SK-N-SH treated with all-trans-retinoic acid at 6 μM for 48 hours (cell line): Measurements from ENCODE around the gene CLSTN2.

ENCODE experiments used
- ARNTL ChIP-seq: fragments of 450-650 bp; formaldehyde crosslinking; IDR thresholded peaks from 2 replicates; pipeline ENCODE4 v1.5.0; 2020; ENCODE audit warnings: low read depth, mild to moderate bottlenecking, moderate library complexity, borderline replicate concordance
- CREB5 ChIP-seq: fragments of 250-450 bp; sonication (Bioruptor Pico); IDR thresholded peaks from 2 replicates; pipeline ENCODE4 v1.5.1; 2020; ENCODE audit warnings: low read depth, mild to moderate bottlenecking, moderate library complexity
- CSRNP3 ChIP-seq: fragments of 250-450 bp; sonication (Bioruptor Pico); IDR thresholded peaks from 2 replicates; pipeline ENCODE4 v1.5.1; 2021; ENCODE audit warnings: mild to moderate bottlenecking, moderate library complexity
- ISL1 ChIP-seq: fragments of 250-450 bp; sonication (Bioruptor Pico); IDR thresholded peaks from 2 replicates; pipeline ENCODE4 v2.1.2; 2022; ENCODE audit warnings: mild to moderate bottlenecking, moderate library complexity
- OSR1 ChIP-seq: fragments of 250-450 bp; sonication (Bioruptor Pico); IDR thresholded peaks from 2 replicates; pipeline ENCODE4 v1.8.0; 2022; ENCODE audit warnings: moderate library complexity, mild to moderate bottlenecking, inconsistent platforms
- PATZ1 ChIP-seq: fragments of 250-450 bp; sonication (Bioruptor Pico); IDR thresholded peaks from 2 replicates; pipeline ENCODE4 v1.8.0; 2020; ENCODE audit warnings: mild to moderate bottlenecking, moderate library complexity, borderline replicate concordance
- PPARA ChIP-seq: fragments of 250-450 bp; sonication (Bioruptor Pico); IDR thresholded peaks from 2 replicates; pipeline ENCODE4 v1.5.0; 2020; ENCODE audit warnings: mild to moderate bottlenecking, borderline replicate concordance
- RARB ChIP-seq: fragments of 250-450 bp; sonication (Bioruptor Pico); IDR thresholded peaks from 2 replicates; pipeline ENCODE4 v1.8.0; 2021; ENCODE audit warnings: mild to moderate bottlenecking, moderate library complexity
- SNAI2 ChIP-seq: fragments of 250-450 bp; sonication (Bioruptor Pico); IDR thresholded peaks from 2 replicates; pipeline ENCODE4 v1.5.0; 2020; ENCODE audit warnings: mild to moderate bottlenecking, moderate library complexity
- TCF4 ChIP-seq: fragments of 250-450 bp; sonication (Bioruptor Pico); IDR thresholded peaks from 2 replicates; pipeline ENCODE4 v1.8.0; 2021; ENCODE audit warnings: mild to moderate bottlenecking, moderate library complexity, borderline replicate concordance
- TOX ChIP-seq: fragments of 250-450 bp; sonication (Bioruptor Pico); IDR thresholded peaks from 2 replicates; pipeline ENCODE4 v1.8.0; 2021; ENCODE audit warnings: mild to moderate bottlenecking, moderate library complexity, borderline replicate concordance
- ZC3H10 ChIP-seq: fragments of 250-450 bp; sonication (Bioruptor Pico); IDR thresholded peaks from 2 replicates; pipeline ENCODE4 v1.5.1; 2021; ENCODE audit warnings: mild to moderate bottlenecking, moderate library complexity
- ZNF565 ChIP-seq: fragments of 450-650 bp; formaldehyde crosslinking; conservative IDR thresholded peaks from 2 replicates; pipeline ENCODE4 v1.5.0; 2020; ENCODE audit warnings: low read depth, mild to moderate bottlenecking, moderate library complexity
- ZNF8 ChIP-seq: fragments of 450-650 bp; formaldehyde crosslinking; IDR thresholded peaks from 2 replicates; pipeline ENCODE4 v1.5.0; 2020; ENCODE audit warnings: mild to moderate bottlenecking, moderate library complexity

DNA sequence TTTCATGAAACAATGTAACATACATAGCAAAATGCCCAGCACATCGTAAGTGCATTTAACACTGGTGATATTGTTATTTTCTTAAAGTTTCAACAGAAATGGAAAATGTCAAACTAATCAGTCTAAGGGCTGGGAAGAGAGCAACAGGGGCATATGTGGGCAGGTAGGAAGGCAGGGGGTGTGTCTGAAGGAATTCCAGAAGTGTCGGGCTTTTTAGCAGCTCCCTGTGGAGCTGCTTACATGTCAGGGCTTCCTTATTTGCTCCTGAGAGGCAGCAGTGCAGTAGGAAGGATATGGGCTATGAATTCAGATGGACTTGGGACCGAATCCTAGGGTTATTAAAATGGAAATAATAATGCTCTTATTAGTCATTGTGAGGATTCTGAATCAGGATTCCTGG, 311.6 kb downstream of the CLSTN2 start:
- TF ChIP-seq OSR1 (CRISPR knock-in tag) (no peak), ISL1 (CRISPR knock-in tag) (no peak), PATZ1 (no peak), ZNF8 (CRISPR knock-in tag) (no peak), CSRNP3 (CRISPR knock-in tag) (no peak), CREB5 (no peak), TOX (CRISPR knock-in tag) (no peak), PPARA (CRISPR knock-in tag) (no peak), ARNTL (CRISPR knock-in tag) (no peak), RARB (CRISPR knock-in tag) (no peak), ZC3H10 (CRISPR knock-in tag) (no peak), SNAI2 (CRISPR knock-in tag) (no peak), ZNF565 (no peak), TCF4 (CRISPR knock-in tag) (no peak)
